HT1080 (cell line): ENCODE results near the gene ABHD16A. TPM values are rescaled to one million over a fixed set of nuclear protein-coding genes. Genes with fewer than 3 reads are reported as not detected.

Experiments
- DNase-seq: peaks from one replicate; pipeline ENCODE4 v3.0.0-alpha.2; 2015; ENCODE audit warnings: low read depth
- total RNA-seq: library from RNA; depleted of rRNA; stranded (reverse); fragments of >200 nt; shearing (Covaris generic); gene quantifications from 2 replicates; pipeline ENCODE4 v1.2.3, GENCODE V29; 2014

Gene ABHD16A
- total RNA-seq, 1 experiment from 2014 or later: 21.6 TPM

GRCh38 chr6:31732029-31732428 lies 28.9 kb upstream of the ABHD16A start:
- DNase-seq: no peak

- DNase-seq: no peak
Observed at GRCh38 chr6:31730631-31731086, 27.5 kb upstream of the ABHD16A start.

GRCh38 chr6:31729979-31730630 lies 27.0 kb upstream of the ABHD16A start:
- DNase-seq: peak; percentile 92

- DNase-seq: peak; percentile 82
Observed at GRCh38 chr6:31729515-31729978, 26.4 kb upstream of the ABHD16A start.

GRCh38 chr6:31728767-31729514 lies 25.8 kb upstream of the ABHD16A start, which contains the start of gene DDAH2:
Gene DDAH2 (minus strand): TSS chr6:31729299. CDS start chr6:31729161, 138 bp downstream.
- no peak for DNase-seq

- DNase-seq: no peak
Observed at GRCh38 chr6:31727717-31728671, 24.9 kb upstream of the ABHD16A start.

- DNase-seq: no peak
Observed at GRCh38 chr6:31727034-31727716, 24.1 kb upstream of the ABHD16A start.

GRCh38 chr6:31725502-31726350 lies 22.6 kb upstream of the ABHD16A start:
- DNase-seq: no peak

- no peak for DNase-seq
Observed at GRCh38 chr6:31723980-31724691, 21.0 kb upstream of the ABHD16A start.

- DNase-seq: no peak
Observed at GRCh38 chr6:31723245-31723979, 20.3 kb upstream of the ABHD16A start, which contains the start of gene MPIG6B. Gene MPIG6B (plus strand): TSS chr6:31723373. CDS start chr6:31723384, 11 bp downstream.

GRCh38 chr6:31722173-31722572 lies 19.0 kb upstream of the ABHD16A start:
- DNase-seq: no peak

GRCh38 chr6:31721351-31722020 lies 18.4 kb upstream of the ABHD16A start, which contains the start of gene LY6G6C:
Gene LY6G6C (minus strand): TSS chr6:31721746. CDS start chr6:31721679, 67 bp downstream.
- DNase-seq: no peak

- DNase-seq: no peak
Observed at GRCh38 chr6:31720196-31720770, 17.2 kb upstream of the ABHD16A start.

GRCh38 chr6:31719001-31719400 lies 15.9 kb upstream of the ABHD16A start:
- DNase-seq: no peak

- no peak for DNase-seq
Observed at GRCh38 chr6:31718265-31718664, 15.1 kb upstream of the ABHD16A start.

- DNase-seq: no peak
Observed at GRCh38 chr6:31717499-31718222, 14.5 kb upstream of the ABHD16A start.
